HS-27A (cell line): ENCODE data around the gene HAVCR2.
A peak's percentile ranks its signal among the peaks of the same experiment; 100 is the strongest.

Experiments
- DNase-seq: peaks from one replicate; pipeline ENCODE4 v3.0.0-alpha.2; 2012; ENCODE audit warnings: low read depth, missing footprints

The HAVCR2 gene

DNA sequence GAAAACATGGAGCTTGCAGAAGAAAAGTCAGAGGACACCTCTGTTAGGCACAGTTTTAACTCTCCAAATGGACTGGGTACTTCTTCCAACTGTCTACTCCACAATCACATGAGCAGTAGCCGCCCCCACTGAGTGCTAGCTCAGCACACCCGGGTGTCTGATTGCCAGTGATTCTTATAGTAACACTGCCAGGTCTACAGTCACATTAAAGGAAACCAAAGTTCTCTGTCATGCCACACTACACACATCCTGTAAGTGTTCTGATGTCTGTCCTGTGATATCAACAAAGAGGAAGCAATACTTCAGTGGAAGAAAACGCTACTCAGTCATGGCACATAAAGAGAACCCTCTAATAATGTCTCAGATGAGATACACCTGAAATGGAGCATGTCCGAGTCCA lies at the start of gene HAVCR2:
Gene HAVCR2, minus strand, starts transcription at position 69 of the 400 bp plus-strand sequence. Its CDS starts 61 bp downstream, at position 8.
- no peak for DNase-seq

DNA sequence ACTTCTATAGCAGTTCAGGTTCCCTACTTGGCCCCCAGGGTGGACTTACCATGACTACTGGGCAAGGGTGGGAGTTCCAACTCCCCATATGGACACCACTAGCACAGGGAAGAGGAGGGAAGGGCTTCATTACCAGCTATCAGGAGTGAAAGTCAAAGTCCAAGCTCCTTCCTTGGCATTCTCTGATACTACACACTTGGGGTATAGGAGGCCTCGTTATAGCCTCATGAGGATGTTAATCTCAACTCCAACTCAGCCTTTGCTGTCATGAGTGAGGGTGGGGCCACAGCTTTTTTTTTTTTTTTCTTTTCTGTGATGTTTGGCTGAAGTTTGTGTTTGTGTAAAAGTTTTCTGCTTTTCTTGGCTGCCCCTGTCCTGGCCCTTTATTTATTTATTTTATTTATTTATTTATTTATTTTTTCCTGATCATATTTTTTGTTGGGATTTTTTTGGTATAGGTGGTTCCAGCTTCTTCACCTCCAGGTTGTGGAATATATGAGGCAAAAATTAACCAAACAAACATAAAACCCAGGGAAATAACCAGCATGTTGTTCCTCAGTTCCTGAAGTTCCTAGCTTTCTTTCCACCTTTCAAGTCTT lies 48.5 kb upstream of the HAVCR2 start:
- DNase-seq: no peak

- DNase-seq: no peak
Measured at GRCh38 chr5:157155297-157155696, 46.5 kb upstream of the HAVCR2 start.

- DNase-seq: no peak
Measured at GRCh38 chr5:157150995-157151394, 42.2 kb upstream of the HAVCR2 start.

GRCh38 chr5:157148734-157149615 lies 40.1 kb upstream of the HAVCR2 start:
- DNase-seq: no peak

GRCh38 chr5:157143127-157143971 lies 34.5 kb upstream of the HAVCR2 start:
- no peak for DNase-seq

GRCh38 chr5:157142317-157143126 lies 33.7 kb upstream of the HAVCR2 start, which contains the start of gene MED7:
TSS of gene MED7 (minus strand) at chr5:157142865. CDS start at chr5:157139431, 3,434 bp downstream.
- DNase-seq: peak; percentile 84

DNA sequence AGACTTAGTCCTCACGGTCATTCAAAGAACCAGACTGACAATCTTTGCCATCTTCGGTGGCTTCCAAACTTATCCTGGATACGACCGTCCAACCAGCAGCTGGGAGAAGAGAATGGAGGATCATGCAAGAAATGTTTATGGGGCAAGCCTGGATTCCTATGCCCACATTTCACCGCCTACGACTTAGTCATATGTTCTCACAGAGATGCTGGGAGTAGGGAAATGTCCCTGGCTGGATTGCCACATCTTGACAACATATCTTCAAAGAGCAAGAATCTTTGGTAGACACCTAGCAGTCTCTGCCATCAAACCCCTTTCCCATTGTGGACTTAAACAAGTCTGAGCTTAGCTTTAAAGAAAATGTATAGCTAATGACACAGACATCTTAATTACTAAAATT lies 28.8 kb upstream of the HAVCR2 start:
- no peak for DNase-seq

DNA sequence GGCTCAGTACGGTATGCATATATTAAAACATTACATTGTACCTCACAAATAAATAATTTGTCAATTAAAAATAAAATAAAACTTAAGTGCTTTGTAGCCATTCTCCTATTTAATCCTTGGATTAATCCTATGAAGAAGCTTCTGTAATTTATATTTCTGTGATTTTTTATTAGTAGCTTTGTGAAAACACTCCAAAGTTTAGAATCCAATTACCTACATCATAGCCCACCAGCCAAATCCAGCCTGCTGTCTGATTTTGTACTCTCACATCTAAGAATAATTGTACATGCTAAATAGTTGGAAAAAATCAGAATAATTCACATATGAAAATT lies 23.4 kb upstream of the HAVCR2 start:
- DNase-seq: no peak

DNA sequence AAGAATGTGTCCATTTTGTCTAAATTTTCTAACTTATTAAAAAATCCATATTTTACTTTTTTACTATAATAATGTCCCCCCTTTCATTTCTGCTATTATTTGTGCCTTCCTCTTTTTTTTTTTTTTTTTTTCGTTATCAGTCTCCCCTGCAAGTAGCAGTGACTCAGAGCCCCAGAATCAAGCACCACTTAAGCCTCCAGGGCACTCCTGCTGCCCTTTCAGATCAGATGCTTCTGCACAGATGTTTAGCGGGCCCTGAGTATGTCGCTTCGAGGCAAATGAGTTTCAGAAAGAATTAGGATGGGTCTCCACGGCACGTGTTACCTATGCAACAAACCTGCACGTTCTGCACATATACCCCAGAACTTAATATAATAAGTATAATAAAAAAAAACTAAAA lies 22.1 kb upstream of the HAVCR2 start:
- DNase-seq: no peak

DNA sequence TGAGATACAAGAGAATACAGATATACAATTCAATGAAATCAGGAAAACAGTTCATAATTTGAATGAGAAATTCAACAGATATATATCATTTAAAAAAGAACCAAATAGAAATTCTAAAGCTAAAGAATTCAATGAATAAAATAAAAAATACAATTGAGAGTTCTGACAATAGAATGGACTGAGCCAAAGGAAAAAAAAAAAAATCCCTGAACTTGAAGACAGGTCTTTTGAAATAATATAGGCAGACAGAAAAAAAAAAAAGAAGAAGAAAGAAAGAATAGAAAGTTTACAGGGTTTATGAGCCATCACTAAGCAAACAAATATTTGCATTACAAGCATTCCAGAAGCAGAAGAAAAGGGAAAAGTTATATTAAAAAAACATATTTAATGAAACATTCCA lies 12.9 kb upstream of the HAVCR2 start:
- DNase-seq: no peak

- no peak for DNase-seq
Measured at GRCh38 chr5:157120102-157120501, 11.3 kb upstream of the HAVCR2 start.

DNA sequence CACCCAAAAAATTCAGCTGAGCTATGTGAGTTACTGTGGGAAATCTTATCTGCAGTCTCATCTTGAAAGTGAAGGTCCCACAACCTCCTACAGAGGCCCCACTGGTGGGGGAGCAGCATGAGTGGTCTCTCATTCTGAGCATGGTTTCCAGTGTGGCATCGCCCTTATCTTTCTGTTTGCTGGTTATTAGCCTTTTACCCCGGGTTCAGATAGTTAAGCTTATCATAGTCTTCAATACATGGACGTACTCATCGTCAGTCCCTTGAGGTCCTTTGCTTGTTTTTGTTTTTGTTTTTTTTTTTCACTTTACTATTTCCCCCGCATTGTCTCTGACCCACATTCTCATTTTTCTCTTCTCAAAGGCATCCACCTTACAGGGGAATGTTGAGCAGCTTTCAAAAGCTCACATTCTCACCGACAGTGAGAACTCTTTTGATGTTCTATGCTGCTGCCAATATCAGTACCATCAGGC lies 7.7 kb upstream of the HAVCR2 start:
- no peak for DNase-seq

GRCh38 chr5:157115502-157115901 lies 6.7 kb upstream of the HAVCR2 start:
- DNase-seq: no peak

DNA sequence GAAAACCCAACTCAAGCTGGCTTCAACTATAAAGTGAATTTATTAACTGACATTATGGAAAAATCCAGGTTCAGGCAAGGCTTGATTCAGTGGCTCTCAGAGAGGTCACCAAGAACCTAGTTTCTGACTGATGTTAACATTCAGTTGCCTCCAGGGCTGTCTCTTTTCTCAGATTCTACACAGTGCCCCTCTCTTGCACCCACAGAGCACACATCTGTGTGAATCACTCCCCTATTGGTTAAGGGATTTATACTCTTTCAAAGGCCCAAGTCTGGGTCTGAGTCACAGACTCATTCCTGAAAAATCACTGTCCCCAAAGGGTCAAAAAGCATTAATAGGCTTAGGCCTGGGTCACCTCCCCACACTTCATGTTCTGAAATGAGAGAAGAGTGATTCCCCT lies 6.2 kb upstream of the HAVCR2 start:
- DNase-seq: no peak

DNA sequence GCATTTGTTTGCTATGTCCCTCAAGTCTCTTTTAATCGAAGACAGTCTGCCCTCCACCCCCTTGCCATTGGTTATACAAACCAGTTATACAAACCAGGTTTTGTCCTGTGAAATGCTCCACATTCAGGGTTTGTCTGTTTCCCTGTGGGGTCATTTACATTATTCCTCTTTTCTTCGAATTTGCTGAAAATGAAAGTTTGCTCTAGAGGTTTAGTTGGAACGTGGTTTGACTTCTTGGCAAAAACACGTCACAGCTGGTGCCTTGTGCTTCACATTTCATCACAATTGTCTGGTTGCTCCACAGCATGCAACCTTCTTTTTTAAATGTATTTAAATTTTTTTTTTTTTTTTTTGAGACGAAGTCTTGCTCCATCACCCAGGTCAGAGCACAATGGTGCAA lies 4.2 kb upstream of the HAVCR2 start:
- DNase-seq: no peak

GRCh38 chr5:157109744-157110143 lies 900 bp upstream of the HAVCR2 start:
- no peak for DNase-seq

GRCh38 chr5:157107508-157107907 lies 1.3 kb downstream of the HAVCR2 start:
- DNase-seq: no peak

- no peak for DNase-seq
Measured at GRCh38 chr5:157106630-157107461, 2.0 kb downstream of the HAVCR2 start.

DNA sequence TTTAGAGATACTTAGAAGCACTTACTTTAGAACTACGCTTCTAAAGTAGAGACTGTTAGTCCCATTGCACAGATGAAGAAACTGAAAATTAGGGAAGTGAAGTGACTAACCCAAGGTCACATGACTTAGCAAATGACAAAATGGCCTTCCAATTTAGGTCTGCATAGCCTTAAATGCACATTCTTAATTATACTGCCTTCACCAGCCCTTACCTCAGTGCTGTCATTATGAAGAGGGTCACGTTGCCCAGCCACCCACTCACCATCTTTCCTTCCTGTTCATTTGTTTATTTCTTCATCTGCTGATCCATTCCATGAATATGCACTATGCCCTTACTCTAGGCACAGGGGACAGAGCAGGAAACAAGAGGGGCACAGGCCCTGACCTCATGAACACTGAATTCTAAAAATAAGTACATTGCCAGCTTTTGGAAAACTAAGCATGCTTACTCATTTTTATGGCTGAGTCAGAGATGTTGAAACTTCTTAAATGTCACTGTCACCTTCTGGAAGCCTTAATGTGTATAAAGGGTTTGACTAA lies 8.6 kb downstream of the HAVCR2 start:
- no peak for DNase-seq
